ENCODE results near the gene CDH8. TPM values are rescaled to one million over a fixed set of nuclear protein-coding genes. Genes with fewer than 3 reads are reported as not detected.

CDH8 gene
- total RNA-seq, 1 experiment from 2014 or later = 1.7 TPM

DNA sequence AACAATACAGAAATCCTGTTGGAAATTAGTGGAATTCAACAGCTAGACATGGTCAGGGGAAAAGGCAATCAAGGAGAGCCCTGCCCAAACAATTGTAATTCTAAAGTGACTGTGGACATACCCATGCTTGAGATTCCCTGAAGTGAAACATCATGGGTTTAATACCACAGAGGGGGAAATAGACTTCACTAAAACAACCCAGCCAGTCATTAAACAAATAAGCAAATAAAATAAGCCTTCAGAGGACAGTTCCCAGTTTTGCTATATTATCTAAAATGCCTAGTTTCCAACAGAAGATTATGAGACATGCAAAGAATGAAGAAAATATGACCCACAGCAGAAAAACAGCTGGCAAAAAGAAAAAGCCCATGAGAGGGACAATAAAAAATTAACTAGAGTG is 376.3 kb downstream of the CDH8 start:
- Histone ChIP-seq H3K9me3 (no peaks in the 10 kb centered on the region), H3K4me3 (ENCODE audit: low read depth, low read length) (no peak overlapping the region), H3K4me1 (no peaks in the 10 kb centered on the region), H3K27me3 (replicated peaks; ENCODE audit: control insufficient read depth, insufficient read depth, low read length) (no peaks in the 10 kb centered on the region), H3K36me3 (ENCODE audit: control insufficient read depth, insufficient read depth, low read length) (no peaks in the 10 kb centered on the region)
- CTCF ChIA-PET = no interaction called here
- no peak overlapping the region for H3K4me3 Mint-ChIP-seq (ENCODE audit: unreplicated experiment)
- H3K9me3 Mint-ChIP-seq (ENCODE audit: unreplicated experiment) = no peaks in the 10 kb centered on the region
- H3K27me3 Mint-ChIP-seq (ENCODE audit: insufficient read depth, unreplicated experiment) = peaks cover 5% of the 10 kb centered on the region
- no peaks in the 10 kb centered on the region for H3K4me1 Mint-ChIP-seq (ENCODE audit: low read depth, unreplicated experiment)
- H3K27ac Mint-ChIP-seq (ENCODE audit: unreplicated experiment) = no peak overlapping the region
- TF ChIP-seq, protein P1, sequence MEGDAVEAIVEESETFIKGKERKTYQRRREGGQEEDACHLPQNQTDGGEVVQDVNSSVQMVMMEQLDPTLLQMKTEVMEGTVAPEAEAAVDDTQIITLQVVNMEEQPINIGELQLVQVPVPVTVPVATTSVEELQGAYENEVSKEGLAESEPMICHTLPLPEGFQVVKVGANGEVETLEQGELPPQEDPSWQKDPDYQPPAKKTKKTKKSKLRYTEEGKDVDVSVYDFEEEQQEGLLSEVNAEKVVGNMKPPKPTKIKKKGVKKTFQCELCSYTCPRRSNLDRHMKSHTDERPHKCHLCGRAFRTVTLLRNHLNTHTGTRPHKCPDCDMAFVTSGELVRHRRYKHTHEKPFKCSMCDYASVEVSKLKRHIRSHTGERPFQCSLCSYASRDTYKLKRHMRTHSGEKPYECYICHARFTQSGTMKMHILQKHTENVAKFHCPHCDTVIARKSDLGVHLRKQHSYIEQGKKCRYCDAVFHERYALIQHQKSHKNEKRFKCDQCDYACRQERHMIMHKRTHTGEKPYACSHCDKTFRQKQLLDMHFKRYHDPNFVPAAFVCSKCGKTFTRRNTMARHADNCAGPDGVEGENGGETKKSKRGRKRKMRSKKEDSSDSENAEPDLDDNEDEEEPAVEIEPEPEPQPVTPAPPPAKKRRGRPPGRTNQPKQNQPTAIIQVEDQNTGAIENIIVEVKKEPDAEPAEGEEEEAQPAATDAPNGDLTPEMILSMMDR (IDR thresholded peaks at IDR 0.05; ENCODE audit: insufficient read depth in 1 of 2, low read depth in 1 of 2, low read length in 1 of 2, severe bottlenecking in 1 of 2, unreplicated experiment in 1 of 2) = no peak
- POLR2A ChIA-PET = no interaction called here
- BruUV-seq (replicated peaks) = no TSS peak
- no peak for DNase-seq
- H3K36me3 Mint-ChIP-seq (ENCODE audit: insufficient read depth, unreplicated experiment) = no peaks in the 10 kb centered on the region
- intact Hi-C loops (cut with micrococcal nuclease; ENCODE audit: unreplicated experiment) = loop anchor here (10.0 kb wide), 2 partner anchors 65 to 465 kb away; no protein-coding TSS in a partner anchor

DNA sequence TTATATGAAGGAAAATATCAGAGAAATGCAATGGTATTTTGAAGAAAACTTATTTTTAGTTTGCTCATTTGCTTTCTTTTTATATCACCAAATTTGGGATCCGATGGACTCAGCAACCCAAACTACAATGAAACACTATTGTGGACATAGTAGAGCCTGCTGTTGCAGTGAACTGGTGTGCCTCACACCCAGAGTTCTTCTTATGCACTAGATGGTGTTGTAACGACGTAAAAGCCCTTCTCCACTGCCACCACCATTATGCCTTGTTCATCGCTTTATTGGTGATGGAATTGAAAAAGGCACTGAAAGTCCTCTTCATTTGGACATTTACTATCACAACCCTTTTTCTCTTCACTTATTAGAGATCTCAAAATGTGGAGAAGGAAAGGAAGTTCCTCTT is 381.3 kb downstream of the CDH8 start:
- DNase-seq = no peak
- no peaks in the 10 kb centered on the region for H3K4me1 ChIP-seq
- H3K4me3 Mint-ChIP-seq (ENCODE audit: unreplicated experiment) = no peak overlapping the region
- POLR2A ChIA-PET = no interaction called here
- no peaks in the 10 kb centered on the region for H3K36me3 Mint-ChIP-seq (ENCODE audit: insufficient read depth, unreplicated experiment)
- intact Hi-C loops (cut with micrococcal nuclease; ENCODE audit: unreplicated experiment) = loop anchor here (10.0 kb wide), 1 partner anchor 470 kb away; no protein-coding TSS in a partner anchor
- H3K9me3 Mint-ChIP-seq (ENCODE audit: unreplicated experiment) = no peaks in the 10 kb centered on the region
- no TSS peak for BruUV-seq (replicated peaks)
- no peaks in the 10 kb centered on the region for H3K27me3 Mint-ChIP-seq (ENCODE audit: insufficient read depth, unreplicated experiment)
- TF ChIP-seq, protein P1 (IDR thresholded peaks at IDR 0.05; ENCODE audit: insufficient read depth in 1 of 2, low read depth in 1 of 2, low read length in 1 of 2, severe bottlenecking in 1 of 2, unreplicated experiment in 1 of 2) = no peak
- no peaks in the 10 kb centered on the region for H3K9me3 ChIP-seq
- no peaks in the 10 kb centered on the region for H3K4me1 Mint-ChIP-seq (ENCODE audit: low read depth, unreplicated experiment)
- CTCF ChIA-PET = no interaction called here
- no peaks in the 10 kb centered on the region for H3K36me3 ChIP-seq (ENCODE audit: control insufficient read depth, insufficient read depth, low read length)
- H3K4me3 ChIP-seq (ENCODE audit: low read depth, low read length) = no peak overlapping the region
- no peaks in the 10 kb centered on the region for H3K27me3 ChIP-seq (replicated peaks; ENCODE audit: control insufficient read depth, insufficient read depth, low read length)
- no peak overlapping the region for H3K27ac Mint-ChIP-seq (ENCODE audit: unreplicated experiment)

DNA sequence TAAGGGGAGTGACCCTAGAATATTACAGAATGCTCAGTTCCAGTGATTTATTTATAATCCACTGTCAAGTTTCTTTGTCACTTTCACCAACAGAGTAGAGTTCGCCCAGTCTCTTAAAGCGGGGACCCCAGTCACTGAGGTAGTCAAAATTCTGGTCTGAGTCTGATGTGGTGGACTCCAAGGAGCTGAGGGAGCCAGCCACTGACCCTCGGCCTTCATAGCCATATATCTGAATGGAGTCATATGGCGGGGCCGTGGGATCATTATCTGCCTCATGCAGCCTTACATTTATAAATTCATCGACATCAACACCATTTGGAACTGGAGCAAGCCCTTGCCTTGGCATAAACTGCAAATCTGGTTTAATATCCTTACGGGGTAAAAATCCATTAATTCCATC is 382.7 kb downstream of the CDH8 start:
- CTCF ChIA-PET = no interaction called here

More for the DNA sequence above, 382.7 kb downstream of the CDH8 start:
- Mint-ChIP-seq H3K36me3 (ENCODE audit: insufficient read depth, unreplicated experiment) (no peaks in the 10 kb centered on the region), H3K27me3 (ENCODE audit: insufficient read depth, unreplicated experiment) (no peaks in the 10 kb centered on the region), H3K4me1 (ENCODE audit: low read depth, unreplicated experiment) (no peaks in the 10 kb centered on the region), H3K9me3 (ENCODE audit: unreplicated experiment) (no peaks in the 10 kb centered on the region), H3K27ac (ENCODE audit: unreplicated experiment) (no peak overlapping the region), H3K4me3 (ENCODE audit: unreplicated experiment) (no peak overlapping the region)
- Histone ChIP-seq H3K9me3 (no peaks in the 10 kb centered on the region), H3K4me1 (no peaks in the 10 kb centered on the region), H3K27me3 (replicated peaks; ENCODE audit: control insufficient read depth, insufficient read depth, low read length) (no peaks in the 10 kb centered on the region), H3K36me3 (ENCODE audit: control insufficient read depth, insufficient read depth, low read length) (no peaks in the 10 kb centered on the region), H3K4me3 (ENCODE audit: low read depth, low read length) (no peak overlapping the region)
- POLR2A ChIA-PET = no interaction called here
- no TSS peak for BruUV-seq (replicated peaks)
- TF ChIP-seq, protein P1 (IDR thresholded peaks at IDR 0.05; ENCODE audit: insufficient read depth in 1 of 2, low read depth in 1 of 2, low read length in 1 of 2, severe bottlenecking in 1 of 2, unreplicated experiment in 1 of 2) = no peak
- intact Hi-C loops (cut with micrococcal nuclease; ENCODE audit: unreplicated experiment) = loop anchor here (10.0 kb wide), 1 partner anchor 471 kb away; no protein-coding TSS in a partner anchor
- no peak for DNase-seq

All from Caco-2 (cell line).